ENCODE measurements around the gene OSTF1.

Gene OSTF1

GRCh38 chr9:75083188-75083970 lies 4.9 kb upstream of the OSTF1 start:
- no peak for DNase-seq (ENCODE audit: extremely low read depth, low read depth)
- H3K4me3 ChIP-seq (replicated peaks; ENCODE audit: low read depth, low read length), result no peak overlapping the region
- no peak for TF ChIP-seq CTCF (IDR thresholded peaks at IDR 0.05; ENCODE audit: low read depth, low read length, missing control alignments)

DNA sequence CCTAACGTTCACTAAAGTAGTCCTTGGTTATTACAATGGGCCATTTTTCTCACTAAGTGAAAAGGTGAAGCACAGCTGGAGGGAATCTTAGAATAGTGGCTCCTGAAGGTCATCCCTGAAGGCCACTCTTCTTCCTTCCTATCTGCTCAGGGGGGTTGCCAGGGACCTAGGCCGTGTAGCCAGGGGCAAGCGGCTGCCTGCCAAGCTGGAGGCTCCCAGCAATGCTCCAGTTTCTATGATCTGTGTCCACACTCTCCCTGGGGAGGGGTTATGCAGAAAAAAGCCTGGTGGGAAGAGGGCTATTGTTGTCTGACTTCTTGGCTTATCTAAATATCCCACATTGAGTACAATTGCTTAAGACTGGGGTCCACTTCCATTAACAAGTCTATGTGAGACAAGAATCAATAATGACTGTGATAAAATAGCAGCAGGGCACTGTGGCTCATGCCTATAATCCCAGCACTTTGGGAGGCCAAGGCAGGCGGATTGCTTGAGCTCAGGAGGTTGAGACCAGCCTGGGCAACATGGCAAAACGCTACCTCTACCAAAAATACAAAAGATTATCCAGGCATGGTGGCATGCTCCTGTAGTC lies 4.1 kb upstream of the OSTF1 start:
- H3K4me3 ChIP-seq (replicated peaks; ENCODE audit: low read depth, low read length), result no peak overlapping the region
- TF ChIP-seq CTCF (IDR thresholded peaks at IDR 0.05; ENCODE audit: low read depth, low read length, missing control alignments), result no peak

GRCh38 chr9:75085640-75086039 lies 2.7 kb upstream of the OSTF1 start:
- H3K4me3 ChIP-seq (replicated peaks; ENCODE audit: low read depth, low read length), result no peak overlapping the region
- DNase-seq (ENCODE audit: extremely low read depth, low read depth), result no peak
- no peak for TF ChIP-seq CTCF (IDR thresholded peaks at IDR 0.05; ENCODE audit: low read depth, low read length, missing control alignments)

More for the DNA sequence above, 4.1 kb upstream of the OSTF1 start:
- DNase-seq (ENCODE audit: extremely low read depth, low read depth), result no peak

DNA sequence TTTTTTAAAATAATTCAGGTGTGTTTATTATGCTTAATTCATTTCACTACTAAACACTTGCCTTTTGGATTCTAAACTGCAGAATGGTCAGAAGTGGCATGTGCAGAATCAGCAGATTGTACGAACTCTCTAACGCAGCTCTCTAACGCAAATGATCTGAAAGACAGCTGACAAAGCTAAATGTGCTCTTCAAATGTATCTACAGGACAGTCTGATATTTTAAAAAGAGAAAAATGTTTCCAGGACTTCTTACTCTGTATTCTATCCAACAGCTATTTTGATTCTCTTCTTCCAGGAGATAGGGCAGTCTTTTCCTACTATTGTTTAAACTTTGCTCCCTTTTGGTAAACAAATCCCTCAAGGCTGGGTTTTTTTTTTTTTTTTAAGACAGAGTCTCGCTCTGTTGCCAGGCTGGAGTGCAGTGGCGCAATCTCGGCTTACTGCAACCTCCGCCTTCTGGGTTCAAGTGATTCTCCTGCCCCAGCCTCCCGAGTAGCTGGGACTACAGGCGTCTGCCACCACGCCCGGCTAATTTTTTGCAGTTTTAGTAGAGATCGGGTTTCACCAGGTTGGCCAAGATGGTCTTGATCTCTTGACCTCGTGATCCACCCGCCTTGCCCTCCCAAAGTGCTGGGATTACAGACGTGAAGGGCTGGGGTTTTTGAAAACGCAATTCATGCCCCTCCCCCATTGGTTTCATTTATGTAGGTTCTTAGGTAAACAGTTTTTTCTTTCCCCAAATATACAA lies 1.6 kb upstream of the OSTF1 start:
- DNase-seq (ENCODE audit: extremely low read depth, low read depth), result no peak
- TF ChIP-seq CTCF (IDR thresholded peaks at IDR 0.05; ENCODE audit: low read depth, low read length, missing control alignments), result no peak
- peak overlapping the region; percentile 59 for H3K4me3 ChIP-seq (replicated peaks; ENCODE audit: low read depth, low read length)

- H3K4me3 ChIP-seq (replicated peaks; ENCODE audit: low read depth, low read length), result peak overlapping the region; percentile 59
- DNase-seq (ENCODE audit: extremely low read depth, low read depth), result no peak
- TF ChIP-seq CTCF (IDR thresholded peaks at IDR 0.05; ENCODE audit: low read depth, low read length, missing control alignments), result no peak
Observed at GRCh38 chr9:75087289-75087823, 958 bp upstream of the OSTF1 start.

GRCh38 chr9:75088646-75089372 lies 495 bp downstream of the OSTF1 start:
- TF ChIP-seq CTCF (IDR thresholded peaks at IDR 0.05; ENCODE audit: low read depth, low read length, missing control alignments), result no peak
- no peak for DNase-seq (ENCODE audit: extremely low read depth, low read depth)

More at GRCh38 chr9:75088646-75089372, 495 bp downstream of the OSTF1 start:
- peak overlapping the region; percentile 78 for H3K4me3 ChIP-seq (replicated peaks; ENCODE audit: low read depth, low read length)

All from HFF-Myc (cell line).